ENCODE data around the gene ADCY7. TPM values are rescaled to one million over a fixed set of nuclear protein-coding genes. Genes with fewer than 3 reads are reported as not detected.
A peak's percentile ranks its signal among the peaks of the same experiment; 100 is the strongest.
"Not testable (repeated sequence)": the region's sequence is repeated elsewhere in the genome, so short reads cannot be mapped to it uniquely, and the experiment has no call there.

Gene ADCY7
- total RNA-seq, 4 donors from 2014 or later, result 40.4 to 50.9 (median 41.2) TPM

DNA sequence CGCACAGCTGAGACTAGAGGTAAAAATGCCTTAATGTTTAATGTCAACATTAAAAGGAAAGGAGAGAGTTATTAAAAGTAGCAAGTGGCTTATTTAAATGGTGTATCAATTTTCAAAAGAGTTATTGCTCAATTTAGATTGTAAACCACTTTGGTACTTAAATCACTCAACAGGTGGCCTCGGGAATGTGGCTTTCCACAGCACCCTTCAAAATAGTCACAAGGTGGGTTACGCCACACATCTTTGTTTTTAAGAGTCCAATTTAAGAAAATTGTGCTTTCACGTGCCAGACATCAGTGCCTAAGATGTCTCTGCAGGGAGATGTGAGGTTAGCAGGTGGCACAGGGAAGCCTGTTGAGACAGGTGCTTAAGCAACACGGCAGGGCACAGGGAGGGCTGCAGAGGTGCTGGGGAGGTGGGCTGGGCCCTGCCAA lies 27.5 kb upstream of the ADCY7 start:
- TF ChIP-seq EP300 (IDR thresholded peaks at IDR 0.05) (no peak), POLR2A (IDR thresholded peaks at IDR 0.05) (no peak)
- TF ChIP-seq, protein P1, sequence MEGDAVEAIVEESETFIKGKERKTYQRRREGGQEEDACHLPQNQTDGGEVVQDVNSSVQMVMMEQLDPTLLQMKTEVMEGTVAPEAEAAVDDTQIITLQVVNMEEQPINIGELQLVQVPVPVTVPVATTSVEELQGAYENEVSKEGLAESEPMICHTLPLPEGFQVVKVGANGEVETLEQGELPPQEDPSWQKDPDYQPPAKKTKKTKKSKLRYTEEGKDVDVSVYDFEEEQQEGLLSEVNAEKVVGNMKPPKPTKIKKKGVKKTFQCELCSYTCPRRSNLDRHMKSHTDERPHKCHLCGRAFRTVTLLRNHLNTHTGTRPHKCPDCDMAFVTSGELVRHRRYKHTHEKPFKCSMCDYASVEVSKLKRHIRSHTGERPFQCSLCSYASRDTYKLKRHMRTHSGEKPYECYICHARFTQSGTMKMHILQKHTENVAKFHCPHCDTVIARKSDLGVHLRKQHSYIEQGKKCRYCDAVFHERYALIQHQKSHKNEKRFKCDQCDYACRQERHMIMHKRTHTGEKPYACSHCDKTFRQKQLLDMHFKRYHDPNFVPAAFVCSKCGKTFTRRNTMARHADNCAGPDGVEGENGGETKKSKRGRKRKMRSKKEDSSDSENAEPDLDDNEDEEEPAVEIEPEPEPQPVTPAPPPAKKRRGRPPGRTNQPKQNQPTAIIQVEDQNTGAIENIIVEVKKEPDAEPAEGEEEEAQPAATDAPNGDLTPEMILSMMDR (IDR thresholded peaks at IDR 0.05), result no peak
- WGBS, 2 donors, result 76 to 79% methylated on average over 5 of the region's 5 CpGs
- H3K9me3 ChIP-seq, result no peaks in the 10 kb centered on the region
- H3K36me3 ChIP-seq, result no peaks in the 10 kb centered on the region
- H3K27me3 ChIP-seq, result peaks cover 0 to 4% of the 10 kb centered on the region in 2 donors
- H3K4me3 ChIP-seq, result no peak overlapping the region
- H3K27ac ChIP-seq, result no peak overlapping the region
- no peak for DNase-seq (ENCODE audit: low spot score in 2 of 2)
- peaks cover 0 to 15% (median 0%) of the 10 kb centered on the region in 4 donors for H3K4me1 ChIP-seq

DNA sequence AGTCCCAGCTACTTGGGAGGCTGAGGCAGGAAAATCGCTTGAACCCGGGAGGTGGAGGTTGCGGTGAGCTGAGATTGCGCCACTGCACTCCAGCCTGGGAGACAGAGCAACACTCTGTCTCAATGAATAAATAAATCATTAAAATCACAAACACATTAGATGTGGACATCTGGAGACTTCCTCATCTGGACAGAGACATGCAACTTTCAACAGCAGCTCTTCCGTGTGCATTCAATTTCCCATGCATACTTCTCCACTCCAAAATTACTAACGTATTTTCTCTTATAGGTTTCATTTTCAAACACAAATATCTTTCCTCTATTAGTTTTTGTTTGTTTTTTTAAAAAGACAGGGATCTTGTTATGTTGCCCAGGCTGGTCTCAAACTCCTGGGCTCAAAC lies 23.3 kb upstream of the ADCY7 start:
- WGBS, 2 donors, result 65 to 67% methylated on average over 6 of the region's 6 CpGs
- H3K9me3 ChIP-seq; DNase-seq (ENCODE audit: low spot score in 2 of 2): not testable (repeated sequence)

DNA sequence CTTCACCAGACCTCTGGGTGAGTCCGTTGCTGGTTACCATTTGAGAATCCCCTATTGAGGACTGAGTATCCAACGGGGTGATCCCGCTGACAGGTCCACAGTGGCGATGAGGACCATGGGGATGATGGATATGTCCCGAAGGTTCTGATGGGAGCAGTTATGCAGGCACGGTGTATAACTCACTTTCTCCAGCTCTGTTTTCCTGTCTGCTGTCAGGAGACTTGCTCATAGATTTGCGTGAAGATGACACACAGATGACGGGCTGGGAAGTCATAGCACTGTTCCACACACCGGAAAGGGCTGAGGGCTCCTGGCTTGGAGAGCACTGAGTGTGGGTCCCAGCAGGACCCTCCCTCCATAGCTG lies 22.2 kb upstream of the ADCY7 start:
- Histone ChIP-seq H3K36me3 (no peaks in the 10 kb centered on the region), H3K27ac (peak overlapping the region in 1 of 4 donors; percentile 87), H3K9me3 (no peaks in the 10 kb centered on the region), H3K27me3 (peaks cover 0 to 25% of the 10 kb centered on the region in 2 donors), H3K4me1 (peaks cover 0 to 31% (median 9%) of the 10 kb centered on the region in 4 donors), H3K4me3 (no peak overlapping the region)
- 83 to 88% methylated on average over 9 of the region's 9 CpGs for WGBS, 2 donors
- DNase-seq (ENCODE audit: low spot score in 2 of 2), result no peak
- TF ChIP-seq EP300 (IDR thresholded peaks at IDR 0.05) (no peak), POLR2A (IDR thresholded peaks at IDR 0.05) (no peak)
- TF ChIP-seq, protein P1 (IDR thresholded peaks at IDR 0.05), result no peak

More for the DNA sequence above, 23.3 kb upstream of the ADCY7 start:
- H3K36me3 ChIP-seq, H3K4me3 ChIP-seq, H3K27ac ChIP-seq: not testable (repeated sequence)
- Histone ChIP-seq H3K27me3 (peaks cover 0 to 25% of the 10 kb centered on the region in 2 donors), H3K4me1 (peaks cover 0 to 31% (median 9%) of the 10 kb centered on the region in 4 donors)

DNA sequence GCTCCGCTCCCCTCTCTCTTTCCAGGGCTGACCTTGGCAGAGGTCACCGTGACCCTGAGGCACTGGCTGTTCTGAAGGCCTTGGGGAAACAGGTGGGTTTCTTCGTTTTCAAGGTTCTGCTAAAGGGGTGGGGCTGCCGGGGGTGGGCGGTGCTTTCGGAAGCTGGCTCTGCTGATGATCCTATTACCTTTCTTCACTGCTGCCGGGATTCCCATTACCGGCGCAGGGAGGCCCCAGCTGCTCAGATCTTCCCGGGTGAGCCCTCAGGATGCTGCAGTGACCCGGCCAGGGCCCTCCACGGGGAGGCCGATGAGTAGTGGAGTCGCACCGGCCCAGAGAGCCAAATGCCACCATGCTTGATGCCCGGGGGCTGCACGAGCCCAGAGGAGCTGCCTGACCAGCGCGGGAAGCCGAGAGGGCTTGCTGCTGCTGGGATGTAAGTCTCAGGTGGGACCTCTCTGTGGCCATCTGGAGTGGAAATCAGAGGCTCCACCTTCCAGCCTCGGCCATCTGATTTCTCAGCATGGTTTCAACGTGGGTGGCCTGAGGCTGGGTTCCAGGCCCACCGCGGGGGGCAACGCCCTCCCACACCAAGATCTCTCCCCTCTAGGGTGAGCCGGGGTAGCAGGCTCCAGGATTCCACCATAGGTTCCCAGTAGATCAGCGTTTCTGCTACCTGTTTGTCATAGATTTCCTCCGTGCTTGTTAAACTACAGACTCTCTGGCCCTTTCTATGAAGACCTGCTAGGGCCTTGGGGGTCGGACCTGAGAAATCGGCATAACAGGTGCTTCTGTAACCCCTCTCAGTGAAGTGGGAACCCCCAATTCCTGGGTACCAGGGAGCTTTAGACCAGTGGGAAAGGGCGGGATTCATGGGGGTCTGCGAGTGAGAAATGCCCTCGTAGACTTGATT lies 21.6 kb upstream of the ADCY7 start:
- peak overlapping the region in 3 of 4 donors; percentile 51 to 70 (median 54) for H3K4me3 ChIP-seq
- no peak for DNase-seq (ENCODE audit: low spot score in 2 of 2)
- no peaks in the 10 kb centered on the region for H3K9me3 ChIP-seq
- TF ChIP-seq EP300 (IDR thresholded peaks at IDR 0.05), result no peak
- TF ChIP-seq, protein P1 (IDR thresholded peaks at IDR 0.05), result no peak
- 35 to 40% methylated on average over 23 to 30 of the region's 33 CpGs for WGBS, 2 donors
- no peaks in the 10 kb centered on the region for H3K36me3 ChIP-seq
- peak overlapping the region in 1 of 4 donors; percentile 87 for H3K27ac ChIP-seq
- peaks cover 0 to 25% of the 10 kb centered on the region in 2 donors for H3K27me3 ChIP-seq
- H3K4me1 ChIP-seq, result peaks cover 0 to 31% (median 9%) of the 10 kb centered on the region in 4 donors

DNA sequence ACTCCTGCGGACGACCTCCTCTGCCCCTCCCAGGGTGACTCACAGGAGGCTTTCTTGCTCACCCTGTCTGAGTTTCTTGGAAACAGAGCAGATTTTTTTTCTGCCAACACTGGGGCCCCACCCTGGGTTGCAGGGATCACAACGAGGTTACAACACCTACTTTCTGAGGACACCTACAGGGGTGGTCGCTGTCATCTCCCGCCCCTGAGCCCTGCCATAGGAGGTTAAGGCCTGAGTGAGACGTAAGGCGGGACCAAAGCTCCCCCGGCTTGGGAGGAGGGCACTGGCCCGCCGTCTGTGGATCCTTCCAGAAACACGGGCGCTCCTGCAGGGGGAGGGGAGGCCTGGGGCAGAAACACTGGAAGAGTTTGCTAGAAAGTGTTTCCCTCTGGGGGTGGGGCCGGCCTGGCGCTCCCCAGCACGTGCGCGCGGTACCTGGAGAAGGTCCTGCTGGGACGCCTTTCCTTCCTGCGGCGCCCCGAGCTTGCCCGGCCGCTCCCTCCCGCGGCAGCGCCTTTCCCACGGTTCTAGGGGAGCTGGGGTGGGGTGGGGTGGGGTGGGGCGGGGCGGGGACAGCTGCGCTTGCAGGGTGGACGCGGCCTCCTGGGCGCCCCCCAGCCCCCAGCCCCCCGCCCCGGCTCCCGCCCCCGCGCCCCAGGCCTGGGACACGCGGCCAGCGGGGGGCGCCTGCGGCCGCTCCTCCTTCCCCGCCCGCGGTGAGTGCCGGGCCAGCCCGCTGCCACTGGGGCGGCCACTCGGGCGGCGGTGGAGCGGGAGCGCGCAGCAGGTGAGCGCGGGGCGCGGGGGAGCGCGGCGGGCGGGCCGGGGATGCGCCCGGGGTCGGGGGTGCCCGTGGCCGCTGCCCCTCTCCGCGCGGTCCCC lies 20.7 kb upstream of the ADCY7 start:
- DNase-seq (ENCODE audit: low spot score in 2 of 2), result no peak
- peak overlapping the region; percentile 51 to 70 (median 61) for H3K4me3 ChIP-seq
- TF ChIP-seq, protein P1 (IDR thresholded peaks at IDR 0.05), result peak in 4 of 5 experiments; percentile 26 to 58 (median 38)
- no peak for TF ChIP-seq POLR2A (IDR thresholded peaks at IDR 0.05)
- WGBS, 2 donors, result 4 to 5% methylated on average over 14 to 28 of the region's 74 CpGs
- H3K27ac ChIP-seq, result peak overlapping the region in 1 of 4 donors; percentile 87
- peaks cover 0 to 27% (median 9%) of the 10 kb centered on the region in 4 donors for H3K4me1 ChIP-seq
- peaks cover 0 to 25% of the 10 kb centered on the region in 2 donors for H3K27me3 ChIP-seq
- H3K9me3 ChIP-seq, result no peaks in the 10 kb centered on the region
- no peaks in the 10 kb centered on the region for H3K36me3 ChIP-seq
